OCI-LY1 (cell line): ENCODE data around the gene MRTFA.

Experiments
- EZH2 ChIP-seq: fragments of 200-600 bp; sonication (generic), shearing (Covaris generic); IDR thresholded peaks from 2 replicates; pipeline ENCODE4 v1.8.0; 2017; ENCODE audit warnings: borderline replicate concordance, mixed run types, mild to moderate bottlenecking, antibody characterized with exemption, low read length, moderate library complexity, mixed read lengths
- TF ChIP-seq, protein P1 (sequence below): fragments of 200-600 bp; sonication (generic), shearing (Covaris generic); IDR thresholded peaks from 2 replicates; pipeline ENCODE4 v1.5.1; 2017; ENCODE audit warnings: mild to moderate bottlenecking, antibody characterized with exemption, low read length, moderate library complexity, mixed read lengths

DNA sequence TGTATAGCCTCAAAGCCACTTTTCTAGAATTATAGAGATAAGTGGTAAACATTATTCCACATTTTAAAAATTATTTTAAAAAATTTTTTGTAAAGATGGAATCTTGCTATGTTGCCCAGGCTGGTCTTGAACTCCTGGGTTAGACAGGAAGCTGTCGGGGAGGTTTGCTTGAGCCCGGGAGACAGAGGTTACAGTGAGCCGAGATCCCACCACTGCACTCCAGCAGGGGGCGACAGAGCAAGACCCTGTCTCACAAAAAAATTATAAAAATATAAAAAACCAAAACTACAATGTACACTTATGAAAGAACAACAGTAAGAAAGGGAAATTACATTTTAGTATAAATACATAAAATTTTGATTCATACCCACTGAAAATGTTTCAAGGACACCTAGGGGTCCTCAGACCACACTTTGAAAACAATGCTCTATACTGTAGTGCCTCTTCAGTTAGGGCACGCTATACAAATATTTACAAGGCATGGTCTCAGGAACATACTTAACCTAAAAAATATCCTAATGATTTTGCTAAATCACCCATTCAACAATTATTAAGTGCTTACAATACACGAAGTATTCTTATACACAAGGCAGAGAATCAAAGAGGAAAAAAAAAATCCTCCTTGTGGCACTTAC is 111.2 kb downstream of the MRTFA start:
- no peak for TF ChIP-seq EZH2
- TF ChIP-seq, protein P1, sequence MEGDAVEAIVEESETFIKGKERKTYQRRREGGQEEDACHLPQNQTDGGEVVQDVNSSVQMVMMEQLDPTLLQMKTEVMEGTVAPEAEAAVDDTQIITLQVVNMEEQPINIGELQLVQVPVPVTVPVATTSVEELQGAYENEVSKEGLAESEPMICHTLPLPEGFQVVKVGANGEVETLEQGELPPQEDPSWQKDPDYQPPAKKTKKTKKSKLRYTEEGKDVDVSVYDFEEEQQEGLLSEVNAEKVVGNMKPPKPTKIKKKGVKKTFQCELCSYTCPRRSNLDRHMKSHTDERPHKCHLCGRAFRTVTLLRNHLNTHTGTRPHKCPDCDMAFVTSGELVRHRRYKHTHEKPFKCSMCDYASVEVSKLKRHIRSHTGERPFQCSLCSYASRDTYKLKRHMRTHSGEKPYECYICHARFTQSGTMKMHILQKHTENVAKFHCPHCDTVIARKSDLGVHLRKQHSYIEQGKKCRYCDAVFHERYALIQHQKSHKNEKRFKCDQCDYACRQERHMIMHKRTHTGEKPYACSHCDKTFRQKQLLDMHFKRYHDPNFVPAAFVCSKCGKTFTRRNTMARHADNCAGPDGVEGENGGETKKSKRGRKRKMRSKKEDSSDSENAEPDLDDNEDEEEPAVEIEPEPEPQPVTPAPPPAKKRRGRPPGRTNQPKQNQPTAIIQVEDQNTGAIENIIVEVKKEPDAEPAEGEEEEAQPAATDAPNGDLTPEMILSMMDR: peak; percentile 67
